Daoy (cell line): ENCODE data around the gene UBE2M. TPM values are rescaled to one million over a fixed set of nuclear protein-coding genes. Genes with fewer than 3 reads are reported as not detected.

Experiments
- DNase-seq: peaks from one replicate; pipeline ENCODE4 v3.0.0-alpha.2; 2015; ENCODE audit warnings: low read depth
- total RNA-seq: library from RNA; depleted of rRNA; stranded (reverse); fragments of >200 nt; shearing (Covaris generic); gene quantifications from 2 replicates; pipeline ENCODE4 v1.2.3, GENCODE V29; 2014

The UBE2M gene
- total RNA-seq, 1 experiment from 2014 or later: 123 TPM

DNA sequence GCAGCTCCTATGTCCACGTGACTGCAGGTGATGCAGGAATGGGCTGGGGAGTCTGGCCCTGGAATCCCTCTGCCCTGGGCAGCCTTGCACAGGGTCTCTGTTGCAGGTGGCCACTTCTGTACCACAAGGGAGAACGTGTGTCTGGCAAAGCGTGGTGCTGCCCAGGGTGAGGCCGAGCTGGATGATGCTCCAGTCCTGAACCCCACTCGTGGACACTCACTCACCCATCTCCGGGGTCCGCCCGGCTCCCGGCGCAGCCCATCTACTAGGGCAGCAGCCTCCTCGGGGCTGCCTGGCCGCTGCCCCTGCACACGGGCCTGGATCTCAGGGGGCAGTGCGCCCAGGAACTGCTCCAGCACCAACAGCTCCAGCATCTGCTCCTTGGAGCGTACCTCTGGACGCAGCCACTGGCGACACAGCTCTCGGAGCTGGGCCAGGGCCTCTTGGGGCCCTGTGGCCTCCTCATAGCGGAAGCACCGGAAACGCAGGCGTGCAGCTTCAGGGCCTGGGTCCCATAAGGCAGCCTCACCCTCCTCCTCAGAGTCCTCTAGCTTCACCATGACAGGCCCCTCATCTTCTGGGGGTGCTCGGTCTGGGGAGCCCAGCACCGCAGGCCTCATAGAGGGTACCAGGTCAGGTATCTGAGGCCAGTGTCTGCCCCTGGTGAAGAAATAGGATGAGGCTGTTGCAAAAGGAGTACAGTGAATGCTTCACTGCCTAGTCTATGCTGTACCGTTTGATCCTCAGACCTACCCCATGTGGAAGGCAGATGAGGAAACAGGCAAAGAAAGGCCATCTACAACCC, 12.6 kb upstream of the UBE2M start:
- DNase-seq: no peak

DNA sequence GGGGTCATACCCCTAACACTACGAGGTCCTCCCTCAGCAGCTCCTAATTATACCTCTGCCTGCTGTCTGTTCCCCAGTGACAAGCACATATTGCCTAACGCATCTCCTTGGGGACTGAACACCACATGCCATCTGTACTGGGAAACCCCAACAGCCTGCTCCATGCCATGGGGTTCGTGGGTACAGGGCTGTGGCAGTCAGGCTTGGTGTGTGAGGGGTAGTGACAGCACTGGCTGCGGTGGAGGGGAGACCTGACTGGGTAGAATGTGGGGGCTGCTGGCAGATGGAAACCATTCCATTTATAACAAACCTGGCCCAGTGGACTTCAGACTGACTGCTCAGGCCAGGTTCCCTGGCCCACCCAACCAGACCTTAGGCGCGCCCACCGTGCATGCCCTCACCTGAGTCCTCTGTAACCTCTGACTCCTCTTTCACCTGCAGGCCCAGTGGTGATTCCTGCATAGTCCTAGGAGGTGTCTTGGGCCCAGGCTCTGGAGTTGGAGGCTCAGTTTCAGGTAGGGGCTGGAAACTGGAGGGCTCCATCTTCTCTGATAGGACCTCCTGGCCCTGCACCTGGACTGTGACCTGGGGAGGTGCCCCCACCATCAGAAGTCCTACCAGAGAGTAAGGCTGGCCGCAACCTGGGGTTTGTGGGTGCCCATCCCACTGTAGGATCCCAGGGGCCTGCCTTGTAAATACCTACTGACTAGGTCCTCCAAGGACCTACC, 11.7 kb upstream of the UBE2M start:
- DNase-seq: no peak

GRCh38 chr19:58569191-58569942, 11.0 kb upstream of the UBE2M start:
- no peak for DNase-seq

DNA sequence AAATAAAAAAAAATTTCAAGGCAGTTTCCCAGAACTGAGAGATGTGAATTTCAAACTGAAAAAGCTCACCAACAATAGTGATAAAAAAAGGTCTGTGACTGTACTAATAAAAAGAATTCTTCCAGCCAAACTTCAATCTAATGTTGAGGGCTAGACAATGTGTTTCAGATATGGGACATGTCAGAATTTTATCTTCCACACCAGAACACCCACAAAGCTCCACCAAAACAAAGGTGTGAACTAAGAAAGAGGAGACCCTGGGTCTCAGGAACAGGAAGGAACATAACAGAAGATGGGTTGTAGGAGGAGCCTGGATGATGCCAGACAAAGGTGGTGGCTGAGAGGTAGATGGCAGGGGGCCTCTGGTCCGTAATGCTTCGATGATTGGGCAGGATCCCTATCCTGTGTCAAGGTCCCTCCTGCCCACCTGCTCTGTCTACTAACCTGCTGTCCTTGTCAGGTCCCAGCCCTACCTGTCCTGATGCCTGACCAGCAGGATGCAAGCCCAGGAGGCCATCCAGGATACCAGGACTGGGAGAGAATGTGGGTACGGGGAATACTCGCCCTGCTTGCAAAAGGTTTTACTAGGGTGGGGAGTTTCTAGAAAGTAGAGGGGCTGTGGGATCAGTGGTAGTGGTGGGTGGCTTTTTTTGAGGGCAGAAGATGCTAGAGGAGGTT, 10.2 kb upstream of the UBE2M start:
- no peak for DNase-seq

- DNase-seq: no peak
Observed at GRCh38 chr19:58566989-58567388, 8.6 kb upstream of the UBE2M start.

- DNase-seq: no peak
Observed at GRCh38 chr19:58563823-58564222, 5.4 kb upstream of the UBE2M start.

DNA sequence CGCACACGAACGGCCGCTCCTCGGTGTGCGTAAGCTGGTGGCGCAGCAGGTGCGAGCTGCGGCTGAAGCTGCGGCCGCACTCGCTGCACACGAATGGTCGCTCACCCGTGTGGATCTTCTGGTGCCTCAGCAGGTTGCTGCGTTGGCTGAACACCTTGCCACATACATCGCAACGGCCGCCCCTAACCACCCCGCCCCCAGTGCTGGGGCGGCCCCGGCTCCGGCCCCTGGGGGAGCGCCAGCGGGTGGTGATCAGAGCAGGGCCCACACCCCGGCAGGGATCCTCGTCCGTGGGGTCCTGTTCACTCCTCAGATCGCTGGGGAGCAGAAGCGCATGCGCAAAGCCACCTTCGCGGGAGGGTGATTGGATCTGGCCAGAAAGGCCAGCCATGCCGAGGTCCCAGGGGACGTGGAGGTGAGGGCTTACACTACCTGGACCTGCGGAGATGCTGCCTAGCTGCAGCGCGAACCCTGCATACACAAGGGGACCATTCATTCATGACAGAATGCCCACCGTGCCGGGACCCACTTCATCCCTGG, 4.7 kb upstream of the UBE2M start:
- DNase-seq: no peak

DNA sequence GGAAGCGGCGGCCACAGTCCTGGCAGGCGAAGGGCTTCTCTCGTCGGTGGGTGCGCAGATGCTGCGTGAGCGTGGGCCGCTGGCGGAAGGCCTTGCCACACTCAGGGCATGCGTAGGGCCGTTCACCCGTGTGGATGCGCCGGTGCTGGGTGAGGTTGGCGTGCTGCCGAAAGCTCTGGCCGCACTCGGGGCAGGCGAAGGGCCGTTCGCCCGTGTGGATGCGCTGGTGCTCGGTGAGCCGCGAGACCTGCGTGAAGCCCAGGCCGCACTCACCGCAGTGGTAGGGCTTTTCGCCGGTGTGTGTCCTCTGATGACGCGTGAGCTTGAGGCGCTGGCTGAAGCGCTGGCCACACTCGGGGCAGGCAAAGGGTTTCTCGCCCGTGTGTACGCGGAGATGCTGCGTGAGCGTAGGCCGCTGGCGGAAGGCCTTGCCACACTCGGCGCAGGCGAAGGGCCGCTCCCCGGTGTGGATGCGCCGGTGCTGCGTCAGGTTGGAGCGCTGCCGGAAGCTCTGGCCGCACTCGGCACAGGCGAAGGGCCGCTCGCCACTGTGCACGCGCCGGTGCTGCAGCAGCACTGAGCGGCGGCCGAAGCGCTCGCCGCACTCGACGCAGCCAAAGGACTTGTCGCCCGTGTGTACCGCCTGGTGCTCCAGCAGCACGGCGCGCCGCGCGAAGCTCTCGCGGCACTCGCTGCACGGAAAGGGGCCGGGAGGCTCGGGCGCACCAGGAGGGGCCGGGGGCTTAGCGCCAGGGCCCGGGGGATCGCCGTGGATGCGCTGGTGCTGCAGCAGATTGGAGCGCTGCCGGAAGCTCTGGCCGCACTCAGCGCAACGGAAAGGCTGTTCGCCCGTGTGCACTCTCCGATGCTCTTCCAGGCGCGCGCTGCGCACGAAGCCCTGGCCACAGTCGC, 4.0 kb upstream of the UBE2M start:
- peak; percentile 63 for DNase-seq

DNA sequence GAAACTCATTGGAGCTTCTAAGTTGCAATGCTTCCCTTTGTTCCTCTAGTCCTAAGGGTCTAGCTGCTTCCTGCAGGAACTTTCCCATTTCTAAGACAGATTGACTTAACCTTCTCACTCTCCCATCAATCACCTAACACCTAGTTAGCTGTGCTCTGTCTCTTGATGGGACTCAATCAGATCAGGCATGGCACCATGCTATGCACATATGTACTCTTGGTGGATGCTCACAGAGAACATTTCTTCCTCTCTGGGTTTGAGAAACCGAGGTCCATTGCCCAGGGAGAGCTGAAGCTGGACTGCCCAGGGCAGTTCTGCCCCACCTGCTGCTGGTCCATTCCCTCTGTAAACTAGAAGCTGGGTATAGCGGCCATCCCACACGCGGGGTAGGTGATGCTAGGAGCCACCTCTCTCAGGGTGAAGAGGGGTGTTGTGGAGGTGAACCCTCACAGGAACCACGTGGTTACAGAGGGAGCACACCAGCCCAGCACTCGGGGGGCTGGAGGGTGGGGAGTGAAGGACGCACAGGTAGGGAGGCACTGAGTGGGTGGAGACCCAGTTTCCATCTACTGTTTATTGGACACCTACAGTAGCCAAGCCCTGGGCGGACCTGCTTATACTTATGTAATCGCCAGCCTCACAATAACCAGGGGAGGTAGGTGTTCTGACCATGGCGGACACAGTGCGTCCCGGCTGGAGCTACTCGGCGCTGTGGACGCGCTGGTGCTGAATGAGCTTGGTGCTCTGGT, 3.1 kb upstream of the UBE2M start:
- no peak for DNase-seq

DNA sequence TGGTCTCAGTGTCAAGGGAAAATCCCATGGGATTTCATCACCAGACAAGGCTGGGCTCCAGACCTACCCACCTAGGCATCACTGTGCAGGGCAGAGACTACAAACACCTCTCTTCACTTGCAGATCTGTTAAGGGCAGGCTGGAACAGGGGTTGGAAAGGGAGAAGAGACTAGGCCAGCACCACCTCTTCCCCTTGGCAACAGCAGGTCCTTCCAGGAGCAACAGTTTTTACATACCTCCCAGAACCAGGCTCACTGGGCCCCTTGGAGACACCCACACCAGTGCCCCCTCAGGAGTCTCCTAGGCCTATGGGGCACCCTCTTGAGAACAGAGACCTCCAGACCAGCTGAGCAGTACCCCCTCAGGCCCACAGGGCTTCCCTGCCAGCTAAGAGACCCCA, 2.5 kb upstream of the UBE2M start:
- no peak for DNase-seq

DNA sequence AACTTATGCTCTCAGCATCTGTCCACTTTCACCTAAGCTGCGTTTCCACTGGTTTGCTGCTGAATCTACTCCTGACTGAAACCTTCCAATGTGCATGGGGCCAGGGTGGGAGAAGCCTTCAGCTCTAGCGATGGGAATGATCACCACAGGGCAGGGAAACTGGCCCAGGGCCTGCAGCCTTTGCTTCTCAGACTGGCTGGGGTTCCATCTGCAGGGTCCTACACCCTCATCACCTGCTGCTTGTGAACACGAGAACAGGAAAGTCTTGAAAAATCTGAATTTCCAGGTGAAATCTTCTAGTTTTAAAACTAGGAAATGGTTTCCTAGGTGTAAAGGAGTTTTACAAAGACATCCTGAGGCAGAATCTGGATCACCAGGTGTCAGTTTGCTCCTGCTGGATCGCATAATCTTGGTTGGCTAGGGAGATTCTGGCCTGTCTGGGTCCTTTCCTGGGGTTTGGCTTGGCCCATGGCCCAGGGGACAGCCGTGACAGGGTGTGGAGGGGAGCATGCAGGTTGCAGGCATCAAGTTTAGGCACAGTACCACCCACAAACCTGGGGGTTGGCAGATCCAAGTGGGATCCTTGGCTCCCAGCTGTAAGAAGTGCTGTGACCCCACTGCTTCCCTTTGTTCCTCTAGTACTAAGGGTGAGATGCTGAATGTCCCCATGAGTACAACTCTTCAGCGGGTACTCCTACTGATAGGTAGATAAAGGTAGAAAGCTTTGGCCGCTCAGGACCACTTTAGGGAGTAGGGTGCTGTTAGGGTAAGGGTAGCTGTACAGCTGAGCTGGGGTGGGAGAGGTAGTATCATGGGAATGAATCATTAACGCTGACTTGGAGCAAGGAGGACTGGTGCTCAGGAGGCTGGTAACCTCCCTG, 1.8 kb upstream of the UBE2M start:
- DNase-seq: no peak

GRCh38 chr19:58559275-58560006, 1.0 kb upstream of the UBE2M start:
- DNase-seq: peak; percentile 97

DNA sequence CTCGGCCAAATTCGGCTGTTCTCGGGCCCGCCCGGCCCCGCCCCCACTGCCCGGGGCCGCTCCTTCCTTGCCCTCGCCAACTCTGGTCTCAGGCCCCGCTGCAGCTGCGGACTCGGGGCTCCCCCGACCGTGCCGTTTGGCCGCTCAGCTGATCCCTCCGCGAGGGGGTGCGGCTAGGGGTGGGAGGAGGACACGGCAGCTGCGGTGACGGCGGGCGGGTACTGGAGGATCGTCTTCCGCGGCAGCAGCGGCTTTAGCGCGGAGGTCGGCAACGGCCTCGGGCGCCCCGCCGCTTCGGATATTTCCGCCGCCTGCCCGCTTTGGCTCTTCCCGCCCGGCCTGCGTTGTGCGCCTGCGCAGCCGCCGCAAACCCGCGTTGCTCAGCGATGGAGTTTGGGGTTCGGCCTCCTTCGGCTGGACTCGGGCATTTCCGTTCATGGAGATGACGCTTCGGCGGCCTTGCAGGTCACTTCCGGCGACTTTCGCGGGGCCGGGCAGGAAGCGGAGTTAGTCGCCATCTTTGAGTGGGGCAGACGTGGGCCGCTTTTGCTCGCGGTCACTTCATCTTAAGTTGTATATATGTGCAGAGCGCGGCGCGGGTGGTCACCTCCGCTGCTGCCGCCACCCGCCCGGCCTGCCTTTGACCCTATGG, 338 bp upstream of the UBE2M start:
- peak; percentile 100 for DNase-seq

GRCh38 chr19:58557221-58558065, 968 bp downstream of the UBE2M start:
- DNase-seq: peak; percentile 12

- no peak for DNase-seq
Observed at GRCh38 chr19:58556622-58557220, 1.7 kb downstream of the UBE2M start.

DNA sequence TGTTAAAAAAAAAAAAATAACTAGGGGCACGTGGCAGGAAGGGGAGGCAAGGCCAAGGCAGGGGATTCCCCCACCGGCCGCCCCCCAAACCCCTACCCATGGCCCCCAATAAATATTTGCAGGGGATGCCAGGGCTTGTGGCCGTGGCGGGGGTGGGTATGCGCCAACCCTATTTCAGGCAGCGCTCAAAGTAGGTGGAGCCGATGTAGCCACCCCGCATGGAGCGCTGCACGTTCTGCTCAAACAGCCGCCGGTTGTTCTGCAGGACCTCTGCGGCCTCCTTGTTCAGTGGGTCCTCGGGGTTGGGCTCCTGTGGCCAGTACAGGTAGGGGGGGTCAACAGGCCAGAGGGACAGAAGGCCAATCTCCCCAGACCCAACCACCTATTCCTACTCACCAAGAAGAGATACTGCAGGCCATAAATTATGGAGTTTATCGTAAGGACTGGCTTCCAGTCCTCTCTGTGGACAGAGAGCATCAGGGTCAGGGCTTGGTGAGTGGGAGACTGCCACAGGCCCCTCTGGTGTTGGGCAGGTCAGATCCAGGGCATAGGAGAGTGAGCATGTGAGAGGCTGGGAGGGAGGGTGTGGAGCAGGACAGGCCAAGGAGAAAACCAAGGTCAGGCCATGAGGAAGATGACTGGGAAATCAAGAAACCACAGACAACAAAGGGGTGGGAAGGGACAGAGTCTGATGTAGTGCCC, 2.3 kb downstream of the UBE2M start:
- no peak for DNase-seq
